Measurements from ENCODE around the gene MEFV.

DNA sequence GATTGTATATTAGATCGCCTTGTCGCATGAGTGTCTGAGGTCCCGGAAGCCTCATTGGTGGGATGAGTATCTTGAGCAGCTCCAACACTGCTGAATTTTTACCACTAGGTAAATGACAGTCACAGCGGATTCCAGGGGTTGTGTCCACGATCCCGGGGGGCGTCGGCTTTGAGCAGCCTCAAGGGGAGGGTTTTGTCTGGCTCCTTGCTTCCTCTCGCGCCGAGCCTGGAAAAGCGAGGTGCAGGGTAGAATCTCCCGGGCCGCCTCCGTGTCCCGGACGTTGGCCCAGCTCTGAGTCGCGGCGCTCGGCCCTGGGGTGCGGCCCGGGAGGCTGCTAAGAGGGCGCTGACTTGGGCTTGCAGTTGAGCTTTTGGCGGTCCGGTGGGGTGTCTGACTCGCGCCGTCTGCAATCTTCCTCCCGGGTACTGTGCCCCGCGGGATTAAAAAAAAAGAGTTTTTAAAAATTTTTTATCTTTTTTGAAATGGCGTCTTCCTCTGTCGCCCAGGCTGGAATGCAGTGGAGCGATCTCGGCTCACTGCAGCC is 63.9 kb downstream of the MEFV start:
- TF ChIP-seq POLR2AphosphoS5 (IDR thresholded peaks at IDR 0.05; ENCODE audit: low read depth, low read length) (no peak), POLR2A (IDR thresholded peaks at IDR 0.05; ENCODE audit: low read depth, low read length) (no peak)

Data from GM12892 (cell line).